ENCODE data around the gene TOMM6.
"Not testable (repeated sequence)": the region's sequence is repeated elsewhere in the genome, so short reads cannot be mapped to it uniquely, and the experiment has no call there.

The TOMM6 gene

GRCh38 chr6:41759905-41760579, 27.5 kb upstream of the TOMM6 start:
- peak overlapping the region; percentile 21; the same call in 1 of the 2 replicates for H3K4me2 ChIP-seq
- H3K4me1 ChIP-seq, result peaks cover 37% of the 10 kb centered on the region
- H3K27me3 ChIP-seq, result no peaks in the 10 kb centered on the region
- H3K9me3 ChIP-seq, result no peaks in the 10 kb centered on the region
- H4K20me1 ChIP-seq, result no peaks in the 10 kb centered on the region
- TF ChIP-seq Cebpa-rat (IDR thresholded peaks at IDR 0.05), result no peak
- no peak overlapping the region for H3K9ac ChIP-seq
- H3K36me3 ChIP-seq, result no peaks in the 10 kb centered on the region
- no peak overlapping the region for H3K27ac ChIP-seq
- no peak overlapping the region for H3K4me3 ChIP-seq

DNA sequence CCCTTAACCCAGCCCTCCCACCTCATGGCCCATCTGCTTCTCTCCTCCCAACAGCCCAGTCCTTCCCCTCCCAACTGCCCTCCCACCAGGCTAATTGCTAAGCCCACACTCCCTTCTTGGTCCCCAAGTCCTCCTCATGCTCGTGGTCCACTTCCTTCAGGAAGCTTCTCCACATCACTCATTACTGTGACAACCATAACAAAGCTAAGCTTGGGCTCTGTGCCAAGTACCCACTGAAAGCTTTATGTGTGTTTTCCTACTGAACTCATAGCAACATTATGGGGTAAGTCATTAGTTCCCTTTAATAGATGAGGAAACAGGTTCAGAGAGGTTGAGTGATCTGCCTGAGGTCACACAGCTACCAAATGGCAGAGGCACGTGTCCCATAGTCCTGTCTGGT, 24.0 kb upstream of the TOMM6 start:
- TF ChIP-seq Cebpa-rat (IDR thresholded peaks at IDR 0.05), result no peak
- Histone ChIP-seq H4K20me1 (no peaks in the 10 kb centered on the region), H3K9me3 (no peaks in the 10 kb centered on the region), H3K36me3 (no peaks in the 10 kb centered on the region), H3K27ac (no peak overlapping the region), H3K27me3 (no peaks in the 10 kb centered on the region), H3K4me2 (no peak overlapping the region), H3K4me1 (peaks cover 29% of the 10 kb centered on the region), H3K9ac (no peak overlapping the region), H3K4me3 (no peak overlapping the region)

DNA sequence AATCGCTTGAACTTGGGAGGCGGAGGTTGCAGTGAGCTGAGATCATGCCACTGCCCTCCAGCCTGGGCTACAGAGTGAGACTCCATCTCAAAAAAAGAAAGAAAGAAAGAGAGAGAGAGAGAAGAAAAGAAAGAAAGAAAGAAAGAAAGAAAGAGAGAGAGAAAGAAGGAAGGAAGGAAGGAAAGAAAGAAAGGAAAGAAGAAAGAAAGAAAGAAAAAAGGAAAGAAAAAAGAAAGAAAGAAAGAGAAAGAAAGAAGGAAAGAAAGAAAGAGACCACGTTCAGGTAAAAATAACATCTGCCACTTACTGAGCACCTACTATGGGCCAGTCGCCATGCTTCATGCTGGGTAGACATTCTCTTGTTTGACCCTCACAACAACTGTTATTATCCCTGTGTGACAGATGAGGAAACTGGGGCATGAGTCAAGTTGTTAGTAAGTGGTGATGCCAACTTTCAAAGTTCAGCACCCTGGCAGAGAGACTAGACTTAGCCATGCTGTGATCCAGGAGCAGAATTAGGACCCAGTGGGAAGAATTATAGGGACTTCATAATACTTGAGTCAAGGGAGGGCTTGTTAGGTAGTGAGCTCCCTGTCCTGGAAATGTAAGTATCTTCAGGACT, 21.3 kb upstream of the TOMM6 start:
- not testable (repeated sequence) for H3K27ac ChIP-seq, H3K9me3 ChIP-seq, H4K20me1 ChIP-seq, H3K9ac ChIP-seq, H3K27me3 ChIP-seq, H3K4me3 ChIP-seq
- peak overlapping the region; percentile 45; the same call in 1 of the 2 replicates for H3K4me2 ChIP-seq
- H3K4me1 ChIP-seq, result peaks cover 32% of the 10 kb centered on the region
- H3K36me3 ChIP-seq, result peaks cover 11% of the 10 kb centered on the region

- Histone ChIP-seq H4K20me1 (no peaks in the 10 kb centered on the region), H3K9ac (no peak overlapping the region), H3K9me3 (no peaks in the 10 kb centered on the region), H3K4me2 (peak overlapping the region; percentile 45), H3K4me3 (no peak overlapping the region), H3K36me3 (peaks cover 22% of the 10 kb centered on the region), H3K27me3 (no peaks in the 10 kb centered on the region), H3K27ac (no peak overlapping the region), H3K4me1 (peaks cover 32% of the 10 kb centered on the region)
- no peak for TF ChIP-seq Cebpa-rat (IDR thresholded peaks at IDR 0.05)
Measured at GRCh38 chr6:41767112-41767833, 20.2 kb upstream of the TOMM6 start.

GRCh38 chr6:41768545-41769308, 18.8 kb upstream of the TOMM6 start:
- Histone ChIP-seq H3K4me3 (no peak overlapping the region), H3K9ac (0 out of 2 replicates have a peak overlapping the region, but pooled peaks have one; percentile 32)

GRCh38 chr6:41769376-41769775, 18.1 kb upstream of the TOMM6 start:
- no peaks in the 10 kb centered on the region for H3K9me3 ChIP-seq
- H3K27me3 ChIP-seq, result no peaks in the 10 kb centered on the region
- H3K27ac ChIP-seq, result no peak overlapping the region
- H4K20me1 ChIP-seq, result no peaks in the 10 kb centered on the region
- H3K36me3 ChIP-seq, result peaks cover 40% of the 10 kb centered on the region
- H3K4me2 ChIP-seq, result peak overlapping the region; percentile 47
- H3K9ac ChIP-seq, result no peak overlapping the region
- no peak for TF ChIP-seq Cebpa-rat (IDR thresholded peaks at IDR 0.05)
- H3K4me1 ChIP-seq, result peaks cover 32% of the 10 kb centered on the region
- no peak overlapping the region for H3K4me3 ChIP-seq

More at GRCh38 chr6:41768545-41769308, 18.8 kb upstream of the TOMM6 start:
- Histone ChIP-seq H3K27me3 (no peaks in the 10 kb centered on the region), H3K9me3 (no peaks in the 10 kb centered on the region), H3K27ac (no peak overlapping the region), H3K4me2 (peak overlapping the region; percentile 47), H4K20me1 (no peaks in the 10 kb centered on the region), H3K4me1 (peaks cover 32% of the 10 kb centered on the region), H3K36me3 (peaks cover 35% of the 10 kb centered on the region)
- no peak for TF ChIP-seq Cebpa-rat (IDR thresholded peaks at IDR 0.05)

GRCh38 chr6:41770381-41771057, 17.0 kb upstream of the TOMM6 start:
- Histone ChIP-seq H3K9ac (no peak overlapping the region), H3K27ac (no peak overlapping the region), H3K36me3 (peaks cover 51% of the 10 kb centered on the region), H3K9me3 (no peaks in the 10 kb centered on the region), H3K4me1 (peaks cover 32% of the 10 kb centered on the region), H4K20me1 (no peaks in the 10 kb centered on the region), H3K4me2 (no peak overlapping the region), H3K4me3 (no peak overlapping the region), H3K27me3 (no peaks in the 10 kb centered on the region)
- no peak for TF ChIP-seq Cebpa-rat (IDR thresholded peaks at IDR 0.05)

DNA sequence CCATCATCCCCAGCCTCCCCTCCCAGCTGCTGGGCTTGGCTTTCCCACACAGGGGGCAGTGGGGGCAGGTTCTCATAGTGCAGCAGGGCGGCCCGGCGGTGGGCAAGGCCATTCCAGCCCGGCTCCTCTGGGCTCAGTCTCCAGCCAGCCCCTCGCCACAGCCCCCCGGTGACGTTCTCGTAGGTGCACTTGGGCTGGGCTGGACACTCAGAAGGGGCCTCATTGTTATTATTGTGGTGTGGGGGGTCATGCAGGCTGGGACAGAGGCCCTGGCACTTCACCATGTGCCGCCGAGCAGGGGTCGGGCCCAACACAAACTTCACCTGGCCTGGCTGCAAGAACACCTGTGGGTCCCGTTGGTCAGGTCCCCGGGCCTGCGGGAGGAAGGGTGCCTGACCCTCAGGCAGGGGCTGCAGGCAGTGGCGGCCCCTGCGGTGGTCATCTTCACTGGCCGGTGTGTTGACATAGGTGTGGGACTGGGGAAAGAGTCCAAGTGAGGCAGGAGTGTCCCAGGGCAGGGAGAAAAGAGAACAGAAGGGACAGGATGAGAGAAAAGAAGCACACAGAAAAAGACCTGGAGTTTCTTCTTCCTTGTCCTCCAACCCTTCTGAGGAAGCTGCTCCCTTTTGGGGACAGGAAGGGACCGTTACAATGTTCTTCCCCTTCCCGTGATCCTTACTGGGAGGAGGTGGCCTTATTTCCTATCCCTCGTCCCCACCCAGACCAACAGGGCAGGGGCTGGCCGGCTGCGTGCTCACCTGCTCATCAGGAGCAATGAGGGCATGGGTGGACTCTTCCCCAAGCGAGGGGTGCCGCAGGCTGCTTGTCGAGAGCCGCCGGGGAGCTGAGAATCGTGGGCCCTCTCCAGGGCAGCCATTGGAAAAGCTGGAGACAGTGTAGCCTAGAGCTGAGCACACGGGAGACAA, 16.2 kb upstream of the TOMM6 start:
- no peak for TF ChIP-seq Cebpa-rat (IDR thresholded peaks at IDR 0.05)
- H3K4me1 ChIP-seq, result peaks cover 31% of the 10 kb centered on the region
- no peak overlapping the region for H3K9ac ChIP-seq

More for the DNA sequence above, 16.2 kb upstream of the TOMM6 start:
- H3K4me2 ChIP-seq, result no peak overlapping the region
- H3K36me3 ChIP-seq, result peaks cover 54% of the 10 kb centered on the region
- H3K4me3 ChIP-seq, result no peak overlapping the region
- H3K27ac ChIP-seq, result no peak overlapping the region
- H4K20me1 ChIP-seq, result no peaks in the 10 kb centered on the region
- H3K9me3 ChIP-seq, result no peaks in the 10 kb centered on the region
- H3K27me3 ChIP-seq, result no peaks in the 10 kb centered on the region
